ENCODE measurements around the gene PTK7. TPM values are rescaled to one million over a fixed set of nuclear protein-coding genes. Genes with fewer than 3 reads are reported as not detected.
"Not testable (repeated sequence)": the region's sequence is repeated elsewhere in the genome, so short reads cannot be mapped to it uniquely, and the experiment has no call there.

PTK7 gene
- total RNA-seq, 2 donors from 2014 or later, result 2.8 to 7.8 TPM

GRCh38 chr6:43122146-43122545 is 46.0 kb downstream of the PTK7 start:
- no peak overlapping the region for H3K4me3 Mint-ChIP-seq
- no peak for DNase-seq
- H3K4me1 Mint-ChIP-seq (ENCODE audit: low read depth), result no peaks in the 10 kb centered on the region
- no peak for ATAC-seq (replicated peaks in 1 of 2)
- no peaks in the 10 kb centered on the region for H3K36me3 Mint-ChIP-seq (ENCODE audit: insufficient read depth in 2 of 2)
- no peaks in the 10 kb centered on the region for H3K9me3 Mint-ChIP-seq
- no peak overlapping the region for H3K27ac Mint-ChIP-seq
- no peaks in the 10 kb centered on the region for H3K27me3 Mint-ChIP-seq (ENCODE audit: low read depth)

GRCh38 chr6:43123461-43124314 is 47.6 kb downstream of the PTK7 start:
- Mint-ChIP-seq H3K27me3 (ENCODE audit: low read depth) (no peaks in the 10 kb centered on the region), H3K36me3 (ENCODE audit: insufficient read depth in 2 of 2) (no peaks in the 10 kb centered on the region), H3K4me1 (ENCODE audit: low read depth) (no peaks in the 10 kb centered on the region), H3K9me3 (no peaks in the 10 kb centered on the region), H3K27ac (no peak overlapping the region), H3K4me3 (no peak overlapping the region)
- DNase-seq (no peak), ATAC-seq (replicated peaks in 1 of 2) (no peak)

GRCh38 chr6:43124481-43124880 is 48.4 kb downstream of the PTK7 start:
- Mint-ChIP-seq H3K36me3 (ENCODE audit: insufficient read depth in 2 of 2) (no peaks in the 10 kb centered on the region), H3K4me1 (ENCODE audit: low read depth) (no peaks in the 10 kb centered on the region), H3K27ac (no peak overlapping the region), H3K9me3 (no peaks in the 10 kb centered on the region), H3K27me3 (ENCODE audit: low read depth) (no peaks in the 10 kb centered on the region), H3K4me3 (no peak overlapping the region)
- ATAC-seq (replicated peaks in 1 of 2) (no peak), DNase-seq (no peak)

GRCh38 chr6:43125119-43125518 is 49.0 kb downstream of the PTK7 start:
- Mint-ChIP-seq H3K36me3 (ENCODE audit: insufficient read depth in 2 of 2) (no peaks in the 10 kb centered on the region), H3K4me1 (ENCODE audit: low read depth) (no peaks in the 10 kb centered on the region), H3K27me3 (ENCODE audit: low read depth) (no peaks in the 10 kb centered on the region), H3K9me3 (no peaks in the 10 kb centered on the region), H3K4me3 (no peak overlapping the region), H3K27ac (no peak overlapping the region)
- DNase-seq (no peak), ATAC-seq (replicated peaks in 1 of 2) (no peak)

- no peak for ATAC-seq (replicated peaks in 1 of 2)
- no peaks in the 10 kb centered on the region for H3K4me1 Mint-ChIP-seq (ENCODE audit: low read depth)
- no peaks in the 10 kb centered on the region for H3K27me3 Mint-ChIP-seq (ENCODE audit: low read depth)
- H3K9me3 Mint-ChIP-seq, result no peaks in the 10 kb centered on the region
- H3K27ac Mint-ChIP-seq, result no peak overlapping the region
- H3K4me3 Mint-ChIP-seq, result no peak overlapping the region
- no peak for DNase-seq
- no peaks in the 10 kb centered on the region for H3K36me3 Mint-ChIP-seq (ENCODE audit: insufficient read depth in 2 of 2)
Measured at GRCh38 chr6:43125555-43125954, 49.4 kb downstream of the PTK7 start.

- H3K27ac Mint-ChIP-seq, result no peak overlapping the region
Measured at GRCh38 chr6:43127180-43127579, 51.1 kb downstream of the PTK7 start.

GRCh38 chr6:43127877-43128276 is 51.8 kb downstream of the PTK7 start:
- no peak for ATAC-seq (replicated peaks in 1 of 2)
- Mint-ChIP-seq H3K27ac (no peak overlapping the region), H3K4me3 (no peak overlapping the region), H3K27me3 (ENCODE audit: low read depth) (no peaks in the 10 kb centered on the region), H3K36me3 (ENCODE audit: insufficient read depth in 2 of 2) (no peaks in the 10 kb centered on the region), H3K9me3 (no peaks in the 10 kb centered on the region), H3K4me1 (ENCODE audit: low read depth) (no peaks in the 10 kb centered on the region)
- DNase-seq, result no peak

More at GRCh38 chr6:43127180-43127579, 51.1 kb downstream of the PTK7 start:
- Mint-ChIP-seq H3K9me3 (no peaks in the 10 kb centered on the region), H3K4me3 (no peak overlapping the region), H3K36me3 (ENCODE audit: insufficient read depth in 2 of 2) (no peaks in the 10 kb centered on the region), H3K27me3 (ENCODE audit: low read depth) (no peaks in the 10 kb centered on the region), H3K4me1 (ENCODE audit: low read depth) (no peaks in the 10 kb centered on the region)
- DNase-seq, result no peak
- ATAC-seq (replicated peaks in 1 of 2), result no peak

- Mint-ChIP-seq H3K27ac (no peak overlapping the region), H3K4me3 (no peak overlapping the region), H3K27me3 (ENCODE audit: low read depth) (no peaks in the 10 kb centered on the region), H3K4me1 (ENCODE audit: low read depth) (no peaks in the 10 kb centered on the region), H3K36me3 (ENCODE audit: insufficient read depth in 2 of 2) (no peaks in the 10 kb centered on the region), H3K9me3 (no peaks in the 10 kb centered on the region)
- no peak for DNase-seq
- ATAC-seq (replicated peaks in 1 of 2), result no peak
Measured at GRCh38 chr6:43128926-43129325, 52.8 kb downstream of the PTK7 start.

- Mint-ChIP-seq H3K4me3 (no peak overlapping the region), H3K4me1 (ENCODE audit: low read depth) (no peaks in the 10 kb centered on the region), H3K36me3 (ENCODE audit: insufficient read depth in 2 of 2) (no peaks in the 10 kb centered on the region), H3K27ac (no peak overlapping the region), H3K27me3 (ENCODE audit: low read depth) (no peaks in the 10 kb centered on the region), H3K9me3 (no peaks in the 10 kb centered on the region)
- peak; percentile 41 to 42 for ATAC-seq (replicated peaks in 1 of 2)
- peak; percentile 17 to 19 for DNase-seq
Measured at GRCh38 chr6:43129434-43130194, 53.5 kb downstream of the PTK7 start.

GRCh38 chr6:43130429-43130828 is 54.3 kb downstream of the PTK7 start:
- Mint-ChIP-seq H3K27me3 (ENCODE audit: low read depth) (no peaks in the 10 kb centered on the region), H3K9me3 (no peaks in the 10 kb centered on the region), H3K27ac (no peak overlapping the region), H3K4me3 (no peak overlapping the region), H3K4me1 (ENCODE audit: low read depth) (no peaks in the 10 kb centered on the region), H3K36me3 (ENCODE audit: insufficient read depth in 2 of 2) (no peaks in the 10 kb centered on the region)
- no peak for ATAC-seq (replicated peaks in 1 of 2)
- no peak for DNase-seq

GRCh38 chr6:43131379-43131778 is 55.3 kb downstream of the PTK7 start:
- H3K4me3 Mint-ChIP-seq; ATAC-seq (replicated peaks in 1 of 2); H3K9me3 Mint-ChIP-seq; H3K27me3 Mint-ChIP-seq (ENCODE audit: low read depth); DNase-seq; H3K4me1 Mint-ChIP-seq (ENCODE audit: low read depth); H3K27ac Mint-ChIP-seq; H3K36me3 Mint-ChIP-seq (ENCODE audit: insufficient read depth in 2 of 2): not testable (repeated sequence)

GRCh38 chr6:43138267-43138666 is 62.2 kb downstream of the PTK7 start:
- no peak for DNase-seq
- Mint-ChIP-seq H3K27ac (no peak overlapping the region), H3K4me3 (no peak overlapping the region), H3K9me3 (no peaks in the 10 kb centered on the region), H3K36me3 (ENCODE audit: insufficient read depth in 2 of 2) (no peaks in the 10 kb centered on the region), H3K27me3 (ENCODE audit: low read depth) (no peaks in the 10 kb centered on the region), H3K4me1 (ENCODE audit: low read depth) (peaks cover 17% of the 10 kb centered on the region)
- no peak for ATAC-seq (replicated peaks in 1 of 2)

- not testable (repeated sequence) for ATAC-seq (replicated peaks in 1 of 2); H3K27ac Mint-ChIP-seq; DNase-seq; H3K27me3 Mint-ChIP-seq (ENCODE audit: low read depth); H3K36me3 Mint-ChIP-seq (ENCODE audit: insufficient read depth in 2 of 2); H3K4me3 Mint-ChIP-seq; H3K9me3 Mint-ChIP-seq
- H3K4me1 Mint-ChIP-seq (ENCODE audit: low read depth), result peaks cover 25% of the 10 kb centered on the region
Measured at GRCh38 chr6:43139973-43140372, 63.9 kb downstream of the PTK7 start.

Data from activated T-cell treated with anti-CD3 and anti-CD28 coated beads, Interleukin-2, amount 50 U/mL, for 72 hours (primary cell).